H9 (cell line): ENCODE results near the gene ATP2A1. TPM values are rescaled to one million over a fixed set of nuclear protein-coding genes. Genes with fewer than 3 reads are reported as not detected.

Experiments
- DNase-seq: peaks from one replicate; pipeline ENCODE4 v3.0.0-alpha.2; 2017
- H2AFZ ChIP-seq: one replicate; pipeline ENCODE4 v1.6.1; 2013; ENCODE audit warnings: mild to moderate bottlenecking, low read length, control low read depth, moderate library complexity
- H2AK5ac ChIP-seq: 2 replicates; pipeline ENCODE4 v1.6.1; 2013; ENCODE audit warnings: low read length, control low read depth, mixed read lengths; ENCODE audit not compliant: insufficient read length
- H2BK120ac ChIP-seq: one replicate; pipeline ENCODE4 v1.6.1; 2013; ENCODE audit warnings: low read depth, mild to moderate bottlenecking, low read length, control low read depth, inconsistent platforms; ENCODE audit not compliant: poor library complexity, severe bottlenecking
- H2BK12ac ChIP-seq: 2 replicates; pipeline ENCODE4 v1.6.1; 2013; ENCODE audit warnings: low read length, control low read depth, mixed read lengths, low read depth; ENCODE audit not compliant: insufficient read length
- H2BK15ac ChIP-seq: 2 replicates; pipeline ENCODE4 v1.6.1; 2013; ENCODE audit warnings: low read depth, low read length, control low read depth
- H2BK20ac ChIP-seq: one replicate; pipeline ENCODE4 v1.6.1; 2013; ENCODE audit warnings: low read depth, mild to moderate bottlenecking, low read length, control low read depth, inconsistent platforms; ENCODE audit not compliant: poor library complexity, severe bottlenecking
- H2BK5ac ChIP-seq: 2 replicates; pipeline ENCODE4 v1.6.1; 2013; ENCODE audit warnings: low read length, control low read depth, mixed read lengths; ENCODE audit not compliant: insufficient read length
- H3K14ac ChIP-seq: 2 replicates; pipeline ENCODE4 v1.6.1; 2013; ENCODE audit warnings: low read length, control low read depth; ENCODE audit not compliant: insufficient read depth
- H3K18ac ChIP-seq: 2 replicates; pipeline ENCODE4 v1.6.1; 2013; ENCODE audit warnings: low read depth, mild to moderate bottlenecking, mixed read lengths, low read length, control low read depth; ENCODE audit not compliant: insufficient read length
- H3K23ac ChIP-seq: 2 replicates; pipeline ENCODE4 v1.6.1; 2013; ENCODE audit warnings: low read length, control low read depth, mixed read lengths, low read depth; ENCODE audit not compliant: insufficient read length
- H3K23me2 ChIP-seq: 2 replicates; pipeline ENCODE4 v1.6.1; 2013; ENCODE audit warnings: low read depth, mild to moderate bottlenecking, mixed read lengths, low read length, control low read depth; ENCODE audit not compliant: insufficient read length, poor library complexity, severe bottlenecking
- H3K27ac ChIP-seq: 2 replicates; pipeline ENCODE4 v1.5.1; 2013; ENCODE audit warnings: low read length, control low read depth, mixed read lengths, low read depth; ENCODE audit not compliant: insufficient read length
- H3K27me3 ChIP-seq: 2 replicates; pipeline ENCODE4 v1.6.1; 2013; ENCODE audit warnings: low read length, control low read depth, inconsistent platforms; ENCODE audit not compliant: insufficient read depth
- H3K4ac ChIP-seq: 2 replicates; pipeline ENCODE4 v1.6.1; 2013; ENCODE audit warnings: low read depth, mild to moderate bottlenecking, control low read depth, inconsistent platforms, low read length, moderate library complexity
- H3K4me1 ChIP-seq: 2 replicates; pipeline ENCODE4 v1.6.1; 2013; ENCODE audit warnings: low read length, control low read depth, inconsistent platforms; ENCODE audit not compliant: insufficient read depth
- H3K4me2 ChIP-seq: 2 replicates; pipeline ENCODE4 v1.6.1; 2013; ENCODE audit warnings: low read length, control low read depth, mixed read lengths; ENCODE audit not compliant: insufficient read length, insufficient read depth
- H3K56ac ChIP-seq: 2 replicates; pipeline ENCODE4 v1.6.1; 2013; ENCODE audit warnings: low read depth, mild to moderate bottlenecking, mixed read lengths, low read length, control low read depth; ENCODE audit not compliant: insufficient read length
- H3K79me1 ChIP-seq: 2 replicates; pipeline ENCODE4 v1.6.1; 2013; ENCODE audit warnings: low read depth, mild to moderate bottlenecking, moderate library complexity, low read length, control low read depth, inconsistent platforms; ENCODE audit not compliant: insufficient read depth, poor library complexity, severe bottlenecking
- H3K79me2 ChIP-seq: 2 replicates; pipeline ENCODE4 v1.6.1; 2013; ENCODE audit warnings: low read length, control low read depth, inconsistent platforms; ENCODE audit not compliant: insufficient read depth
- H3K9ac ChIP-seq: 2 replicates; pipeline ENCODE4 v1.6.1; 2013; ENCODE audit warnings: low read length, control low read depth, mixed read lengths; ENCODE audit not compliant: insufficient read length; ENCODE audit errors: extremely low read depth
- H3K9me3 ChIP-seq: one replicate; pipeline ENCODE4 v1.6.1; 2013; ENCODE audit warnings: low read depth, low read length, inconsistent platforms; ENCODE audit not compliant: control insufficient read depth
- H3T11ph ChIP-seq: one replicate; pipeline ENCODE4 v1.6.1; 2013; ENCODE audit warnings: mild to moderate bottlenecking, low read length, control low read depth, inconsistent platforms
- H4K20me1 ChIP-seq: one replicate; pipeline ENCODE4 v1.6.1; 2013; ENCODE audit not compliant: control insufficient read depth, insufficient read length, insufficient read depth
- H4K5ac ChIP-seq: 2 replicates; pipeline ENCODE4 v1.6.1; 2013; ENCODE audit warnings: low read depth, mild to moderate bottlenecking, mixed read lengths, low read length, control low read depth; ENCODE audit not compliant: insufficient read length
- H4K8ac ChIP-seq: replicated peaks from 2 replicates; pipeline ENCODE4 v1.6.1; 2013; ENCODE audit warnings: low read length, control low read depth, mixed read lengths, low read depth; ENCODE audit not compliant: insufficient read length
- H4K91ac ChIP-seq: 2 replicates; pipeline ENCODE4 v1.6.1; 2013; ENCODE audit warnings: low read depth, mild to moderate bottlenecking, moderate library complexity, mixed read lengths, low read length, control low read depth; ENCODE audit not compliant: insufficient read length
- H3K27ac Mint-ChIP-seq, 3 experiments: 2 replicates in 2 of 3; 3 replicates in 1 of 3; pipeline ENCODE4 v1.8.0; 2020 to 2021; ENCODE audit warnings: mixed read lengths in 3 of 3, mild to moderate bottlenecking in 1 of 3, moderate library complexity in 1 of 3
- H3K27me3 Mint-ChIP-seq: 2 replicates; pipeline ENCODE4 v1.8.0; 2021; ENCODE audit warnings: low read depth, mild to moderate bottlenecking, moderate library complexity, mixed read lengths
- H3K36me3 Mint-ChIP-seq, 3 experiments: 2 replicates in 2 of 3; 3 replicates in 1 of 3; pipeline ENCODE4 v1.8.0; 2020 to 2021; ENCODE audit warnings: low read depth in 3 of 3, mixed read lengths in 3 of 3; ENCODE audit not compliant: insufficient read depth in 1 of 3
- H3K4me1 Mint-ChIP-seq, 2 experiments: 2 replicates each; pipeline ENCODE4 v1.8.0; 2020; ENCODE audit warnings: mixed read lengths in 2 of 2
- H3K4me3 Mint-ChIP-seq, 2 experiments: 2 replicates in 1 of 2; 3 replicates in 1 of 2; pipeline ENCODE4 v1.8.0; 2020 to 2021; ENCODE audit warnings: mild to moderate bottlenecking in 2 of 2, mixed read lengths in 2 of 2, moderate library complexity in 1 of 2
- H3K9me3 Mint-ChIP-seq, 2 experiments: 2 replicates in 1 of 2; 3 replicates in 1 of 2; pipeline ENCODE4 v1.8.0; 2020; ENCODE audit warnings: mild to moderate bottlenecking in 2 of 2, mixed read lengths in 2 of 2, moderate library complexity in 1 of 2
- CTCF ChIP-seq: fragments of 200-600 bp; sonication (generic); conservative IDR thresholded peaks from 3 replicates; pipeline ENCODE4 v1.8.0; 2021; ENCODE audit warnings: antibody characterized with exemption, mild to moderate bottlenecking
- WGBS: extraction: QIAGEN DNeasy Blood & Tissue Kit; methylation state at CpG from one replicate; pipeline ENCODE4 v1.1.7; 2013; ENCODE audit warnings: missing lambda C conversion rate, low lambda C conversion rate, mixed read lengths; ENCODE audit not compliant: insufficient read length; ENCODE audit errors: extremely low coverage; 5-methylcytosine and 5-hydroxymethylcytosine counted together
- total RNA-seq: library from RNA; stranded (reverse); gene quantifications from 2 replicates; pipeline ENCODE4 v1.2.1, GENCODE V29; 2021

Gene ATP2A1
- total RNA-seq, 1 experiment from 2014 or later, result 4.6 TPM

GRCh38 chr16:28846080-28846932, 32.0 kb upstream of the ATP2A1 start, which contains the start of gene TUFM:
TSS of gene TUFM (minus strand) at chr16:28846348. CDS start at chr16:28846269, 79 bp downstream.
- no peaks in the 10 kb centered on the region for H4K20me1 ChIP-seq
- H3K18ac ChIP-seq, result no peak within 1 kb of the TSS
- H3K9ac ChIP-seq, result peak within 1 kb of the TSS; percentile 73
- no peak within 1 kb of the TSS for H3K23ac ChIP-seq
- H3T11ph ChIP-seq, result no peak within 1 kb of the TSS
- no peak within 1 kb of the TSS for H2BK120ac ChIP-seq
- H3K14ac ChIP-seq, result peak within 1 kb of the TSS; percentile 83
- H3K56ac ChIP-seq, result no peak within 1 kb of the TSS
- peak within 1 kb of the TSS; percentile 74 for H3K4me2 ChIP-seq
- no CpG with 5 or more reads among the region's 73 CpGs for WGBS
- H3K9me3 ChIP-seq, result no peaks in the 10 kb centered on the region
- no peak within 1 kb of the TSS for H3K27ac ChIP-seq
- Mint-ChIP-seq H3K27ac (peak within 1 kb of the TSS; percentile 90 to 97 (median 94)), H3K27me3 (no peaks in the 10 kb centered on the region; the same call in 1 of the 2 replicates), H3K4me3 (peak within 1 kb of the TSS; percentile 96 to 99), H3K9me3 (no peaks in the 10 kb centered on the region), H3K4me1 (peaks cover 8 to 17% of the 10 kb centered on the region in 2 experiments), H3K36me3 (peaks cover 33 to 47% (median 36%) of the 10 kb centered on the region in 3 experiments; a peak in 6 of 7 replicates)
- H2AFZ ChIP-seq, result no peak within 1 kb of the TSS
- H3K27me3 ChIP-seq, result no peaks in the 10 kb centered on the region
- H2BK12ac ChIP-seq, result no peak within 1 kb of the TSS
- no peak within 1 kb of the TSS for H2BK5ac ChIP-seq
- peak; percentile 74 for TF ChIP-seq CTCF
- H3K79me1 ChIP-seq, result no peaks in the 10 kb centered on the region
- no peaks in the 10 kb centered on the region; the same call in 1 of the 2 replicates for H3K79me2 ChIP-seq
- no peak within 1 kb of the TSS for H2AK5ac ChIP-seq
- peak; percentile 99 for DNase-seq
- no peak within 1 kb of the TSS for H3K4ac ChIP-seq
- no peaks in the 10 kb centered on the region for H3K4me1 ChIP-seq
- H2BK15ac ChIP-seq, result no peak within 1 kb of the TSS
- no peak within 1 kb of the TSS for H2BK20ac ChIP-seq
- H3K23me2 ChIP-seq, result peaks cover 5% of the 10 kb centered on the region
- H4K8ac ChIP-seq, result no peak within 1 kb of the TSS
- H4K91ac ChIP-seq, result no peak within 1 kb of the TSS
- no peak within 1 kb of the TSS for H4K5ac ChIP-seq
